Stromal cell of bone marrow (primary cell): ENCODE results near the gene ODAPH.
A peak's percentile ranks its signal among the peaks of the same experiment; 100 is the strongest.

ENCODE experiments used
- DNase-seq: peaks from one replicate; pipeline ENCODE4 v3.0.0-alpha.2; 2012; ENCODE audit warnings: low read depth

ODAPH gene

DNA sequence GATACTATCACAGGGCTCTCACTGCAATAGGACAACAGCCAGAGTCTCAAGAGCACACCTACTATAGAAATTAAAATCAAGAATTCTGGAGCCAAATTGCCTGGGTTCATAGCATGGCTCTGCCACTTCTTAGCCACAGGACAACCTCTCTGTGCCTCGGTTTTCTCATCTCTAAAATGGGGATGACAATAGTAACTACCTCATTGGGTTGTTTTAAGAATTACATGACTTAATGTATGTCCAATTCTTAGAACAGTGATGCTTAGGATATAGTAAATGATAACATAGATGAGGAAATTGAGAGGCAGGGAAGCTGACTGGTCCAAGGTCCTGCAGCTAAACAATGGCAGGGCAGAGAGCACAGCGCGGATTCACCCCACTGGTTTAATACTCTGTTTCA, 11.0 kb upstream of the ODAPH start:
- no peak for DNase-seq

DNA sequence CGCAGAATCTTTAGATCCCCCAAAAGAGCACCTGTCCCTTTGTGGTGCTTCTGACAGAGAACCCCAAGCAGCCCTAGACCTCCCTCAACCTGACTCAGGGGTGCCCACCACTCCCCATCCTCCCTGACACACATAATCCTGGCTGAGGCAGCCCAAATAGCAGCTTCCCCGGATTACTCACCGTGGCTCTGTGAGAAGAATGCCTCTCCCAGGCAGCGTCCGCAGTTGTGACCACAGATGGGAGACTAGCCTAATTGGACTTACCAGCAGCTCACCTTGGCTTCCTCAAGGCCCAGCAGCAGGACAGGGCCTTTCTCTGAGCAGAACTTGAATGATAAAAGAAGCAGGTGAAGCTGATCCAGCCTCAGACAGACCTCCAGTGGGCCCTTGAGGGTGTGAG, 10.3 kb upstream of the ODAPH start:
- no peak for DNase-seq

DNA sequence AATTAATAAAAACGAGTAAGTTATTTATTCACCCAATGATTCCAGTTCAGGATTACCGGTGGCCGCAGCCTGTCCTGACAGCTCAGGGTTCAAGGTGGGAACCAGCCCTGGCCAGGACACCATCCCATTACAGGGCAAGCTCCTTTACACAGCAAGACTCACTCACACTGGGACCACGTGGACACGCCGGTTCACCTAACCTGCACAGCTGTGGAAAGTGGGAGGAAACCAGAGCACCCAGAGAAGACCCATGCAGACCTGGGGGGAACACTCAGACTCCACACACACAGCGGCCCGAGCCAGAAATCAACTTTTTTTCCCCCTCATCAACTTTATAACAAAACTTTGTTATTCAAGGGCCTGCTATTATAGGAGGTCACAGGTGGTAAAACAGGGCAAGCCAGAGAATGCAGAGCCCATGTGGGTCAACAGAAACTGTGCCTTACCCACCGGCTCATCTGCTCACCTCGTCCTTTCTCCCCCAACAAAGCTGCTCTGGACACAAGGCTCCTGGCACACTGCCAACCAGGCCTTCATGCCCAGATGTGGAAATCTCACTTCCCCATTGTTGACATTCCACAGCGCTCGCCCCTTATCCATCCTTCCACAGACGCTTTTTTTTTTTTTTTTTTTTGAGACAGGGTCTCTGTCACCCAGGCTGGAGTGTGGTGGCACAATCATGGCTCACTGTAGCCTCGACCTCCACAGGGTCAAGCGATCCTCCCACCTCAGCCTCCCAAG, 8.0 kb upstream of the ODAPH start:
- no peak for DNase-seq

DNA sequence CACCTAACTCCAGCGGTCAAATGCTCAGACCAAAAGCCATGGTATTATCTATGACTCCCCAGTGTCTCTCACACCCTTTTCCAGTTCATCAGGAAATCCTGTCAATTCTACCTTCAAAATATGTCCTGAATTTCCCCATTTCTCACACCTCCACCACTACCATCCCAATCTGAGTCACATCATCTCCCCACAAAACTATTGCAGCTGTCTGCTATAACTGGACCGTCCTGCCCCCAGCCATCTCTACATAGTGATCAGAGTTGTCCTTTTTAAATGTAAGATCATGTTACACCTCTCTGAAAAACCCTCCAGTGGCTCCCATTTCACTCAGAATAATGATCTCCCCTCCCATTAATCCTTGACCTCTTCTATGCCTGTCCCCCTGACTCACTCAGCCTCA, 6.8 kb upstream of the ODAPH start:
- DNase-seq, result no peak

DNA sequence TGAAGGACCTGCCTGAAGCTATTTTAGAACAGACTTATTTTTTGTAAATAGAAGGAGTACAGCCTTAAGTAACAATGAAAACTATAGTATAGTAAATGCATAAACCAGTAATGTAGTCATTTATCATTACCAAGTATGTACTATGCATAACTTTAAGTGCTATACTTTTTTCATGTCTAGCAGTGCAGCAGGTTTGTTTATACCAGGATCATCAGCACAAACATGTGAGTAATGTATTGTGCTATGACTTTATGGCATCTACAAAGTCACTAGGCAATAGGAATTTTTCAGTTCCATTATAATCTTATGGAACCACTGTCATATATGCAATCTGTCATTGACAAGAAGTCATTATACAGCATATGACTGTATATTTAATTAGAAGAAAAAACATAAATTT, 3.4 kb upstream of the ODAPH start:
- DNase-seq, result no peak

DNA sequence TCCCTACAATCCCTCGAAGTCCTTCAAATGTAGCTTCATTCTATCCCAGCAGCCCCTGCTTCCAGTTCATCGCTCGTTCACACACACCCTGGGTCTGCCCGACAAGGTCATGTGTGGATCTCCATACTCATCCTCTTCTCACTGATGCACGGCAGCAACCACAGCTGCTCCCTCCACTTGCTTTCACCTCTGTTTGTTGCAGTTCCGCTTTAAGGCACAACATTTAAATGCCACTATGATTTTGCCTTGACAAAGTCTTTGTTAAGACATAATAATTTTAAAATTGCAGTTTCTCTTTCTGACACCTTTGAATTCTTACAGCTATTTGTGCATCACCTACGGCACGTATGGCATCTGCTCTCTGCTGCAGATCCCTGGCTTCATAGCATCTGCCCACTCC, 1.8 kb downstream of the ODAPH start:
- DNase-seq, result no peak

DNA sequence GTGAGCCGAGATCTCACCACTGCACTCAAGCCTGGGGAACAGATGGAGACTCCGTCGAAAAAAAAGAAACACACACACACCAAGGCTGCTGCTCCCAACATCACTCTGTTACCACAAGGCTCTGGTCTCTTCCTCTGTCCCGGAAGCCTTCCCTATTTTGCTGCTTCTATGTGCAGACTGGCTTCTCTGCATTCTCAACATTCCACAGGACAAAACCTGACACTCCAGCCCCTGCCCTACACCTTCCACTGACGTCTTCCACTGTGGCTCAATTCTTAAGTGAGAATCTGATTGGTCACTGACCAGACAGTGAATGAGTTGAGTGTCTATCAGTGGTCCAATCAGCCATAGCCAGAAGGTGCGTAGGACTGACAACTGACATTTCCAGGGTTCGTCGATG, 5.9 kb downstream of the ODAPH start:
- no peak for DNase-seq

DNA sequence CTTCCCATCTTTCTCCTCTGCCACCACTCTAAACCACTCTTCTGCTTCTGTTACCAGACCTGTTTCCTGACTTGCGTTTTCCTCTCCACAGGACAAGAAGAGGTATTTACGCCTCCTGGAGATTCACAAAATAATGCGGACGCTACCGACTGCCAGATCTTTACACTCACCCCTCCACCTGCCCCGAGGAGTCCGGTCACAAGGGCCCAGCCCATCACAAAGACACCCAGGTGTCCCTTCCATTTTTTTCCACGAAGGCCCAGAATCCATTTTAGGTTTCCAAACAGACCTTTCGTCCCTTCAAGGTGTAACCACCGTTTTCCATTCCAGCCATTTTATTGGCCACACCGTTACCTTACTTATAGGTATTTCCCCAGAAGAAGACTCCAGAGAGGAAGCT, 8.2 kb downstream of the ODAPH start:
- DNase-seq, result no peak

DNA sequence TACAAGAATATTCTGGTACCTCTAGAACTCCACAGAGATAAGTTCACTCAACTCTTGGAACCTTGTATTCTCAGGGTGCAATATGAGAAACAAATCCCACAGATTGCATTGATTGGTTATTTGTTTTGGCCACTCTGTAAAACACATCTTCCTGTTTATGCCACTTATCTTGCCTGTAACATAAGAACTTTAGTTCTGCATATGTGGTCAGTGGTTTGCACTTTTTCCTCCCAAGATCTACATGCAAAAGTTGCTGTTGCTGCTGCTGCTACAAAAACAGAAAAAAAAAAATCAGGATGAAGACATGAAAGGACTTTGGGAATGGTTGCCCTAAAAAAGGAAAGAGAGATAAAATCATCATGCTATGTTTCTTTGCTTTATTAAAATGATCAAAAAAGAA, 9.6 kb downstream of the ODAPH start:
- no peak for DNase-seq

DNA sequence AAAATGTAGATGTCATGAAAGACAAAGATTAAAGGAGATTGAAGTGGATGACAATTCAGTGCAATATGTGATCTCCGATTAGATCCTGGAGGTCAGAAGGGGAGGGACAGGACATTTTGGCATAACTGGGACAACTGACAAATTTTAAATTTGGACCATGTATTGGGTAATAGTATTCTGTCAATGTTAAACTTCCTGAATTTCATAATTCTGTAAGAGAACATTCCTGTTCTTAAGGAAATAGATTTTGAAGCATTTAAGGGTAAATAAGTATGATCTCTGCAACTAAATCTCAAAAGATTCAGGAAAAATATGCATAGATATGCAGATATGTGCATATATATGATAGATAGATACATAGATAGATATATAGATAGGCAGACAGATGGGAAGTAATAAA, 11.0 kb downstream of the ODAPH start:
- DNase-seq, result no peak

DNA sequence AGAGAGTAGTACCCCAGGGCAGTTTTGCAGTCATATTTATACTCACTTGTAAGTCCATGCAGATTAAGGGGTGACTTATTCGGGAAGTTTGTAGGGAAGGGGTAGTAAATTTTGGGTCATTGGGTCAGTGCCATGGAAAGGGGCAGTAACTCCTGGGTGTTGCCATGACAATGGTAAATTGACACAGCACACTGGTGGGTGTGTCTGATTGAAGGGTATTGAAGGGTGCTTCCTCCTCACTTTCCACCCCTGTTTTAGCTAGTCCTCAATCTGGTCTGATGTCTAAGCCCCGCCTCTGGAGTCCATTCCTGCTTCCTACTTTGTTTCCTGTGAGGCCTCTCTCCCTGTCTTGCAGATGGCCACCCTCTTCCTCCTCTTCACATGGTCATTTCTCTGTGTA, 11.9 kb downstream of the ODAPH start:
- DNase-seq, result no peak

DNA sequence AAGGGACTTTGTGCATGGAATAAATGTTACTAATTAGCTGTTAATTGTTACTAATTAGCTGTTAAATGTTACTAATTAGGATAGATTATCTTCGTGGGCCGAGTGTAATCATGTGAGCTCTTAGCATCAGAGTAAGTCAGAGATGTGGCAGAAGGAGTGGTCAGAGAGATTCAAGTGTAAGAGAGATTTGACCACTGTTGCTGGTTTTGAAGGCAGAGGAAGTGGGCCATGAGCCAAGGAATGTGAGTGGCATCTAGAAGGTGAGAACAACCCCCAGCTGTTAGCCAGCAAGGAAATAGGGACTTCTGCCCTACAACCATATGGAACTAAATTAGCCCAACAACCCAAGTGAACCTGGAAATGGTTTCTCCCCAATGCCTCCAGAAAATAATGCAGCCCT, 28.2 kb downstream of the ODAPH start:
- no peak for DNase-seq

DNA sequence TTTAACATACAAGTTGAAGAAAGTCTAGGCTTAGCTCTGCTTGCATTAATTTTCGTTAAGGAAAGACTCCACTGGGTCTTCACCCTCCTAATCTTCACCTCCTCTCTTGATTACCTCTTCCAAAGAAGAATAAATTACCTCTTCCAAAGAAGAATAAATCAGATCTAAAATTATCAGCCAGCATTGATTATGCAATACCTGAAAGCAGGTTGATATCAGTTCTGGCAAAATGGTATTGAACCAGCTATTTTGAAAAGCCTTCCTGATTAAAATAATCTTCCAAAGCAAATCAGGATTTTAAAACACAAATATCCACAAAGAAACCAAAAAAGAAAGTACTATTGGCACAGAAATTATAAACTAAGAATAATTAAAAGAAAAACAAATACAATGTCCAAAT, 37.5 kb downstream of the ODAPH start:
- DNase-seq, result no peak

DNA sequence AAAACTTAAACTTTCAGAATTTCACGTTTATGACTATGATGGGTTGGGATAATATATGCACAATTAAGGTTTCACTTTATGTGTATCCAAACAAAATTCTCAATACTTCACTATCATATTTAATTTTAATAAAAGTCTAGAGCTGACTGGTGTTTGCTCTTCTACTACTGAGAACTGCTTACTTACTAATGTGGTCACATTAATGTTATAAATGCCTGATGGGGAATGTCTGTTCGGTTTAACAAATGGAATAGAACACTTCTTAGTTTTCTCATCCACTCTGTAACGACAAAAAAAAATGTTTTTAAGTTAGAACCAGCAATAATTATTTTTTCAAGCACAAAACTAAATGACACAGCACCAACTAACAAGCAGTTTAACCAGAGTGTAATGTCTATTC, 40.2 kb downstream of the ODAPH start:
- no peak for DNase-seq

DNA sequence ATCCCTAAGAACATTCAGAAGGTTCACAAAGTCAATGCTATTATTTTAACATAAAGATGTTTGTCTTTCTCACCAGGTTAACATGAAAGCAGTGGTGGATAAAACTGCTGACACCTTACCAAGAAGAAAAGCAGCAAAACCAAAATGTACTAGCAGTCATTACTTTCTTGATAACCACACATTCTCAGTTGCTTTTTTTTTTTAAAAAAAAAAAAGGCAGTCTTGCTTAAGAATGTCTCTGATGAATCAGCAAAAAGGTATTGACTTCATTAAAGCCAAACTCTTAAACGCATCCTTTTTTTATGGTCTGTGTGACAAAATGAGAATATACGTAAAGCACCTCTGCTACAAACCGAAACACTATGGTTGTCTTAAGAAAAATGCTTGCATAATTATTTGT, 42.5 kb downstream of the ODAPH start:
- peak; percentile 1 for DNase-seq

DNA sequence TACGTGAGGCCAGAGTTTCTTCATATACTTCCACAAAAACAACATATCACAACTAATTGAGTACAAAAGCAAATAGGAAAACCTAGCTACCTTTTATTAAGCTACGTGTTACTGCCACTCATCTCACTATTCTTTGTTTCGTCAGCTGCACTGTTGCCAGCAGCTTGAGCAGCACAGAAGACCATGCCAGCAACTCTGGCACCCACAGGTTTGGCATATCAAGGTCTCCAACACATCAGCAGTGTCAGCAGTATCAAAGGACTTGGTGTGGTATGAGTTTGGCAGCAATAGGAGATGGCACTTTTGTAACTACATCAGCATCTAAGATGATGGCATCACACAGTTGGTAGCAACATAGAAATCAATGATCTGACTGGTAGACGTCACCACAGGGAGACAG, 43.8 kb downstream of the ODAPH start:
- DNase-seq, result no peak

DNA sequence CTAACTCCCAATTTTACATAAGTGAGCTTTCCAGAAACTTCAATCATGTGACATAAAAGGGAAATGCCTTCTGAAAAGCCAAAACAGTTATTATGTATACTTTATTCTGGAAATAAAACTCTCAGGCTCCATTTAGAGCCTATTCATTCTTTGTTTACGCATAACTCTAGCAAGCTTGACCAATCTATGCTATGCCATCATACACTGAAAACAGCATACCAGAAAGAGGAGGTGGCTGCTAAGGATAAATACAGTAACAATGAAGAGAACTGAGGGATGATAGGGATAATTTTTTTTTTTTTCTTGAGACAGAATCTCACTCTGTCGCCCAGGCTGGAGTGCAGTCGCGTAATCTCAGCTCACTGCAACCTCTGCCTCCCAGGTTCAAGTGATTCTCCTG, 50.1 kb downstream of the ODAPH start:
- no peak for DNase-seq

DNA sequence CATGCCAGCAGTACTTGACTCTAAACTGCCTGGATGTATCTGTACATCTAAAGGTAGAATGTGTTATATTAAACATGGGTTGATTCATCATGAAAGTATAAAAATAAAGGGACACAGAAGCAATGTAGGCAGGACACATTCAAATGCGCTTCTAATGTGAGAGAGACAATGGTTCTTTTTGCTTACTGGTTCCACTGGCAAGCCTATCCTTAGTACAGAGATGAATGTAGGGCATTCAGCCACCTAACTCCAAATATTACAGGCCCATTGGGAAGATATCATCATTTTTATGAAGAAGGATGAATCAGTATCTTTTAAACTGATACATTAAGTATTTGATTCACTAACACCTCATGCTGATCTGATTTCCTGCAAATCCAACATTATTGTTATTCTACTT, 56.4 kb downstream of the ODAPH start:
- no peak for DNase-seq
